HCT116 (cell line): ENCODE measurements around the gene TLX1. TPM values are rescaled to one million over a fixed set of nuclear protein-coding genes. Genes with fewer than 3 reads are reported as not detected.

Experiments
- ATAC-seq: fragments of 200-7000 bp; cut with Tn5 transposase; 2 replicates; pipeline ENCODE4 v1.9.1; 2020; ENCODE audit warnings: mild to moderate bottlenecking, moderate library complexity
- BruUV-seq: library from RNA; stranded (reverse); fragments of 400-500 nt; replicated peaks from 2 replicates; lab custom pipeline; 2021; lab: Mats Ljungman, UMichigan
- CTCF ChIA-PET: fragments of 300-600 bp; sonication (Branson Sonifier 250); formaldehyde crosslinking; loops from one replicate; lab custom pipeline; 2021; ENCODE audit warnings: antibody characterized with exemption; lab: Charles Lee
- POLR2A ChIA-PET: fragments of 300-600, 350-600 bp; sonication (Branson Sonifier 250); formaldehyde crosslinking; loops from one replicate; lab custom pipeline; 2021; ENCODE audit warnings: antibody characterized with exemption; lab: Charles Lee
- RAD21 ChIA-PET, 2 experiments: fragments of 300-600 bp; sonication (Branson Sonifier 250); formaldehyde crosslinking; loops; one replicate each; lab custom pipeline; 2023; ENCODE audit warnings: low total read pairs in 2 of 2; ENCODE audit not compliant: uncharacterized antibody in 2 of 2, unreplicated experiment in 2 of 2, low non-redundant PET in 1 of 2; lab: Charles Lee
- DNase-seq: peaks from one replicate; pipeline ENCODE4 v3.0.0-alpha.2; 2010; ENCODE audit warnings: low read depth, low spot score
- H2AFZ ChIP-seq: fragments of 200-600 bp; shearing (Covaris generic), sonication (generic); 2 replicates; pipeline ENCODE4 v1.6.1; 2017; ENCODE audit warnings: low read depth, mixed run types, mixed read lengths, antibody characterized with exemption, low read length; ENCODE audit not compliant: poor library complexity, severe bottlenecking
- H3K27ac ChIP-seq: 2 replicates; pipeline ENCODE4 v1.5.1; 2012; ENCODE audit warnings: low read depth, low read length
- H3K27me3 ChIP-seq: fragments of 200-600 bp; sonication (generic); 2 replicates; pipeline ENCODE4 v1.6.1; 2016; ENCODE audit warnings: mixed run types, low read length, mixed read lengths; ENCODE audit not compliant: insufficient read depth
- H3K36me3 ChIP-seq, 2 experiments: fragments of 200-500 bp in 1 of 2; fragments of 200-600 bp in 1 of 2; sonication (Bioruptor generic) in 1 of 2; sonication (generic) in 1 of 2; 2 replicates each; pipeline versions ENCODE4 v1.5.1 to v1.6.1; 2014 to 2016; ENCODE audit warnings: low read length in 2 of 2, inconsistent platforms in 1 of 2, mixed read lengths in 1 of 2, mixed run types in 1 of 2; ENCODE audit not compliant: insufficient read depth in 2 of 2, control insufficient read depth in 1 of 2
- H3K4me1 ChIP-seq, 2 experiments: fragments of 200-600 bp in 1 of 2; sonication (generic) in 1 of 2; 2 replicates each; pipeline versions ENCODE4 v1.5.1 to v1.6.1; 2012 to 2017; ENCODE audit warnings: low read length in 2 of 2, inconsistent platforms in 1 of 2, mild to moderate bottlenecking in 1 of 2, mixed read lengths in 1 of 2, mixed run types in 1 of 2, moderate library complexity in 1 of 2; ENCODE audit not compliant: insufficient read depth in 2 of 2, control insufficient read depth in 1 of 2
- H3K4me2 ChIP-seq: fragments of 200-600 bp; sonication (generic); 2 replicates; pipeline ENCODE4 v1.6.1; 2017; ENCODE audit warnings: mixed run types, low read length, mixed read lengths
- H3K4me3 ChIP-seq, 2 experiments: fragments of 200-600 bp in 1 of 2; sonication (generic) in 1 of 2; replicated peaks in 1 of 2; 2 replicates each; pipeline ENCODE4 v1.5.1; 2011 to 2016; ENCODE audit warnings: low read length in 2 of 2, control low read depth in 1 of 2, low read depth in 1 of 2, mild to moderate bottlenecking in 1 of 2, mixed read lengths in 1 of 2, mixed run types in 1 of 2
- H3K79me2 ChIP-seq: fragments of 200-600 bp; sonication (generic); 2 replicates; pipeline ENCODE4 v1.6.1; 2017; ENCODE audit warnings: mild to moderate bottlenecking, mixed run types, low read length, moderate library complexity, mixed read lengths; ENCODE audit not compliant: insufficient read depth
- H3K9ac ChIP-seq: fragments of 200-600 bp; sonication (generic); 2 replicates; pipeline ENCODE4 v1.6.1; 2016; ENCODE audit warnings: low read length, mixed read lengths
- H3K9me2 ChIP-seq: fragments of 200-600 bp; sonication (generic), shearing (Covaris generic); 2 replicates; pipeline ENCODE4 v1.6.1; 2017; ENCODE audit warnings: mixed run types, mild to moderate bottlenecking, moderate library complexity; ENCODE audit not compliant: insufficient read depth
- H3K9me3 ChIP-seq, 2 experiments: fragments of 200-500 bp in 1 of 2; fragments of 200-600 bp in 1 of 2; sonication (Bioruptor generic) in 1 of 2; sonication (generic) in 1 of 2; 2 replicates each; pipeline ENCODE4 v1.6.1; 2014 to 2017; ENCODE audit warnings: low read length in 2 of 2, mixed read lengths in 2 of 2, inconsistent platforms in 1 of 2, low read depth in 1 of 2, mild to moderate bottlenecking in 1 of 2, mixed run types in 1 of 2, moderate library complexity in 1 of 2; ENCODE audit not compliant: control insufficient read depth in 1 of 2, insufficient read depth in 1 of 2
- H4K20me1 ChIP-seq: fragments of 200-600 bp; sonication (generic), shearing (Covaris generic); 2 replicates; pipeline ENCODE4 v1.6.1; 2017; ENCODE audit warnings: mixed run types, mild to moderate bottlenecking, moderate library complexity; ENCODE audit not compliant: insufficient read depth
- CBX3 ChIP-seq: IDR thresholded peaks from 2 replicates; pipeline ENCODE4 v1.6.1; 2012; ENCODE audit warnings: low read depth
- ELF1 ChIP-seq: IDR thresholded peaks from 2 replicates; pipeline ENCODE4 v1.6.1; 2012; ENCODE audit warnings: low read depth, borderline replicate concordance
- EZH2phosphoT487 ChIP-seq: fragments of 200-600 bp; IDR thresholded peaks from 2 replicates; pipeline ENCODE4 v1.6.1; 2018; ENCODE audit warnings: antibody characterized with exemption, borderline replicate concordance
- FOSL1 ChIP-seq: IDR thresholded peaks from 2 replicates; pipeline ENCODE4 v1.6.1; 2012; ENCODE audit warnings: low read depth
- POLR2AphosphoS5 ChIP-seq: IDR thresholded peaks from 2 replicates; pipeline ENCODE4 v1.6.1; 2011; ENCODE audit warnings: mild to moderate bottlenecking, low read depth, low read length, moderate library complexity
- SRF ChIP-seq: IDR thresholded peaks from 2 replicates; pipeline ENCODE4 v1.6.1; 2012; ENCODE audit warnings: low read depth
- TCF7L2 ChIP-seq: IDR thresholded peaks from 2 replicates; pipeline ENCODE4 v1.7.0; 2011; ENCODE audit warnings: borderline replicate concordance, inconsistent platforms; ENCODE audit not compliant: insufficient read depth, insufficient read length; ENCODE audit errors: extremely low read depth
- YY1 ChIP-seq: IDR thresholded peaks from 2 replicates; pipeline ENCODE4 v1.6.1; 2011; ENCODE audit warnings: low read length, low read depth, moderate library complexity, mild to moderate bottlenecking; ENCODE audit not compliant: insufficient replicate concordance; ENCODE audit errors: extremely low read depth
- intact Hi-C: fragments of 100-400 bp; cut with micrococcal nuclease; formaldehyde crosslinking; loops from 2 replicates; pipeline ENCODE4 v1.10.0; 2022
- total RNA-seq: library from RNA; stranded (reverse); gene quantifications from one replicate; pipeline ENCODE4 v1.2.1, GENCODE V29; 2021; ENCODE audit not compliant: unreplicated experiment
- TF ChIP-seq, protein P1 (sequence below): IDR thresholded peaks from 2 replicates; pipeline ENCODE4 v1.6.1; 2011; ENCODE audit warnings: mild to moderate bottlenecking, low read length, moderate library complexity; ENCODE audit not compliant: insufficient replicate concordance; ENCODE audit errors: extremely low read depth
- TF ChIP-seq, protein P2 (sequence below): IDR thresholded peaks from 2 replicates; pipeline ENCODE4 v1.6.1; 2012; ENCODE audit warnings: low read depth
- TF ChIP-seq, protein P3 (sequence below): IDR thresholded peaks from 2 replicates; pipeline ENCODE4 v1.6.1; 2012

The TLX1 gene
- total RNA-seq, 1 experiment from 2014 or later, result not detected

DNA sequence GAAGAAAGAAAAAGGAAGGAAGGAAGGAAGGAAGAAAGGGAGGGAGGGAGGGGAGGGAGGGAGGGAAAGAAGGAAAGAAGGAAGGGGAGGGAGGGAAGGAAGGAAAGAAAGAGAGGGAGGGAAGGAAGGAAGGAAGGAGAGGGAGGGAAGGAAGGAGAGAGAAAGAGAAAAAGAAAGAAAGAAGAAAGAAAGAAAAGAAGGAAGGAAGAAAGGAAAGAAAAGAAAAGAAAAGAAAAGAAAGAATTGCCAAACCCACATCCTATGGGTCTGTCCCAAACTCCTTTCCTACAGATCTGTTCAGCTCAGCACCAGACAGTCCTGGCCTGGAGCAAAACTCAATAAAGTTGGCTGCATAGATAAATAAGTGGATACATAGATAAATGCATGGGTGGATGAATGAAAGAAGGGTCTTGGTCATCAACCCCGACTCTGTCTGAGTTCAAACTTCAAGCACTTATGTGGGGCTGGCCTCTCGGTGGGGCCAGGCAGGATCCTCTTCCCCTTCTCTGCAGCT lies 17.2 kb upstream of the TLX1 start:
- H3K4me3 ChIP-seq, result no peak overlapping the region
- no peaks in the 10 kb centered on the region for H4K20me1 ChIP-seq
- no peaks in the 10 kb centered on the region for H3K9me3 ChIP-seq
- no peak for ATAC-seq
- H3K27me3 ChIP-seq, result no peaks in the 10 kb centered on the region
- no peak overlapping the region for H3K27ac ChIP-seq
- H3K79me2 ChIP-seq, result no peaks in the 10 kb centered on the region
- H3K4me2 ChIP-seq, result no peak overlapping the region
- H3K36me3 ChIP-seq, result no peaks in the 10 kb centered on the region
- ChIA-PET RAD21 (no interaction called here), POLR2A (interaction anchor here (0.6 kb wide), 1 partner anchor 603 kb away, joined by 3 read pairs; no protein-coding TSS in a partner anchor), CTCF (interaction anchor here (0.6 kb wide), 1 partner anchor 48 kb away, joined by 3 read pairs; no protein-coding TSS in a partner anchor)
- no peaks in the 10 kb centered on the region for H3K9me2 ChIP-seq
- BruUV-seq, result no TSS peak
- no peak overlapping the region for H3K9ac ChIP-seq
- H2AFZ ChIP-seq, result no peak overlapping the region
- H3K4me1 ChIP-seq, result peaks cover 13 to 24% of the 10 kb centered on the region in 2 experiments; a peak in 3 of 4 replicates
- intact Hi-C loops, result no loop called here
- no peak for TF ChIP-seq FOSL1
- no peak for TF ChIP-seq TCF7L2
- TF ChIP-seq POLR2AphosphoS5, result no peak
- DNase-seq, result no peak

DNA sequence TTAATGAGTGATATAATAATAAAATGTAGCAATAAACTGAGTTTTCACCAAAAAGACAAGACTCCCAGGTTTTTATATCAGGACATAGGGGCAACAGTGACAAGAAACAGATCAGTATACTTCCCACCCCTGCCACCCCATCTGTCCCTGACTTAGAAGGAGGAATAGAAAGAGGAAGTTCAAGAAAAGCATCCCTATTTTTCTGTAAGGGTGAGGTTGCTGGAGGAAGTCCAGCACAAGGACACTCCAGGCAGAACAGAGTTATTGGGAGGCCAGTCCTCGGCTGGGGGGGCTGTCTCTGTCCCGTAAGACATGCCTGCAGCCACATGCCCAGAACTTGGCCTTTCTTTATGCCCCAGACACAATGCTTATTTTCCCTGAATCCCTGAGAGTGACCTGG lies 16.5 kb upstream of the TLX1 start:
- H3K36me3 ChIP-seq, result no peaks in the 10 kb centered on the region
- H3K4me1 ChIP-seq, result peaks cover 13 to 24% of the 10 kb centered on the region in 2 experiments; a peak in 3 of 4 replicates
- ChIA-PET RAD21 (no interaction called here), CTCF (interaction anchor here (1.4 kb wide), 1 partner anchor 28 kb away, joined by 5 read pairs; no protein-coding TSS in a partner anchor), POLR2A (no interaction called here)
- H3K4me2 ChIP-seq, result no peak overlapping the region
- H2AFZ ChIP-seq, result no peak overlapping the region
- intact Hi-C loops, result no loop called here
- H3K4me3 ChIP-seq, result no peak overlapping the region
- no peak overlapping the region for H3K27ac ChIP-seq
- TF ChIP-seq ELF1 (no peak), YY1 (no peak), CBX3 (no peak), SRF (no peak), EZH2phosphoT487 (no peak)
- TF ChIP-seq, protein P1, sequence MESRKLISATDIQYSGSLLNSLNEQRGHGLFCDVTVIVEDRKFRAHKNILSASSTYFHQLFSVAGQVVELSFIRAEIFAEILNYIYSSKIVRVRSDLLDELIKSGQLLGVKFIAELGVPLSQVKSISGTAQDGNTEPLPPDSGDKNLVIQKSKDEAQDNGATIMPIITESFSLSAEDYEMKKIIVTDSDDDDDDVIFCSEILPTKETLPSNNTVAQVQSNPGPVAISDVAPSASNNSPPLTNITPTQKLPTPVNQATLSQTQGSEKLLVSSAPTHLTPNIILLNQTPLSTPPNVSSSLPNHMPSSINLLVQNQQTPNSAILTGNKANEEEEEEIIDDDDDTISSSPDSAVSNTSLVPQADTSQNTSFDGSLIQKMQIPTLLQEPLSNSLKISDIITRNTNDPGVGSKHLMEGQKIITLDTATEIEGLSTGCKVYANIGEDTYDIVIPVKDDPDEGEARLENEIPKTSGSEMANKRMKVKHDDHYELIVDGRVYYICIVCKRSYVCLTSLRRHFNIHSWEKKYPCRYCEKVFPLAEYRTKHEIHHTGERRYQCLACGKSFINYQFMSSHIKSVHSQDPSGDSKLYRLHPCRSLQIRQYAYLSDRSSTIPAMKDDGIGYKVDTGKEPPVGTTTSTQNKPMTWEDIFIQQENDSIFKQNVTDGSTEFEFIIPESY, result no peak
- TF ChIP-seq, protein P2, sequence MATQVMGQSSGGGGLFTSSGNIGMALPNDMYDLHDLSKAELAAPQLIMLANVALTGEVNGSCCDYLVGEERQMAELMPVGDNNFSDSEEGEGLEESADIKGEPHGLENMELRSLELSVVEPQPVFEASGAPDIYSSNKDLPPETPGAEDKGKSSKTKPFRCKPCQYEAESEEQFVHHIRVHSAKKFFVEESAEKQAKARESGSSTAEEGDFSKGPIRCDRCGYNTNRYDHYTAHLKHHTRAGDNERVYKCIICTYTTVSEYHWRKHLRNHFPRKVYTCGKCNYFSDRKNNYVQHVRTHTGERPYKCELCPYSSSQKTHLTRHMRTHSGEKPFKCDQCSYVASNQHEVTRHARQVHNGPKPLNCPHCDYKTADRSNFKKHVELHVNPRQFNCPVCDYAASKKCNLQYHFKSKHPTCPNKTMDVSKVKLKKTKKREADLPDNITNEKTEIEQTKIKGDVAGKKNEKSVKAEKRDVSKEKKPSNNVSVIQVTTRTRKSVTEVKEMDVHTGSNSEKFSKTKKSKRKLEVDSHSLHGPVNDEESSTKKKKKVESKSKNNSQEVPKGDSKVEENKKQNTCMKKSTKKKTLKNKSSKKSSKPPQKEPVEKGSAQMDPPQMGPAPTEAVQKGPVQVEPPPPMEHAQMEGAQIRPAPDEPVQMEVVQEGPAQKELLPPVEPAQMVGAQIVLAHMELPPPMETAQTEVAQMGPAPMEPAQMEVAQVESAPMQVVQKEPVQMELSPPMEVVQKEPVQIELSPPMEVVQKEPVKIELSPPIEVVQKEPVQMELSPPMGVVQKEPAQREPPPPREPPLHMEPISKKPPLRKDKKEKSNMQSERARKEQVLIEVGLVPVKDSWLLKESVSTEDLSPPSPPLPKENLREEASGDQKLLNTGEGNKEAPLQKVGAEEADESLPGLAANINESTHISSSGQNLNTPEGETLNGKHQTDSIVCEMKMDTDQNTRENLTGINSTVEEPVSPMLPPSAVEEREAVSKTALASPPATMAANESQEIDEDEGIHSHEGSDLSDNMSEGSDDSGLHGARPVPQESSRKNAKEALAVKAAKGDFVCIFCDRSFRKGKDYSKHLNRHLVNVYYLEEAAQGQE, result no peak
- TF ChIP-seq, protein P3, sequence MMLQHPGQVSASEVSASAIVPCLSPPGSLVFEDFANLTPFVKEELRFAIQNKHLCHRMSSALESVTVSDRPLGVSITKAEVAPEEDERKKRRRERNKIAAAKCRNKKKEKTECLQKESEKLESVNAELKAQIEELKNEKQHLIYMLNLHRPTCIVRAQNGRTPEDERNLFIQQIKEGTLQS, result no peak
- ATAC-seq, result no peak
- DNase-seq, result no peak
- no peaks in the 10 kb centered on the region for H4K20me1 ChIP-seq
- H3K9me3 ChIP-seq, result no peaks in the 10 kb centered on the region
- no TSS peak for BruUV-seq
- no peaks in the 10 kb centered on the region for H3K27me3 ChIP-seq
- H3K79me2 ChIP-seq, result no peaks in the 10 kb centered on the region
- H3K9ac ChIP-seq, result no peak overlapping the region
- H3K9me2 ChIP-seq, result no peaks in the 10 kb centered on the region
